ENCODE data around the gene CPNE9.
A peak's percentile ranks its signal among the peaks of the same experiment; 100 is the strongest.
"Not testable (repeated sequence)": the region's sequence is repeated elsewhere in the genome, so short reads cannot be mapped to it uniquely, and the experiment has no call there.

Gene CPNE9

DNA sequence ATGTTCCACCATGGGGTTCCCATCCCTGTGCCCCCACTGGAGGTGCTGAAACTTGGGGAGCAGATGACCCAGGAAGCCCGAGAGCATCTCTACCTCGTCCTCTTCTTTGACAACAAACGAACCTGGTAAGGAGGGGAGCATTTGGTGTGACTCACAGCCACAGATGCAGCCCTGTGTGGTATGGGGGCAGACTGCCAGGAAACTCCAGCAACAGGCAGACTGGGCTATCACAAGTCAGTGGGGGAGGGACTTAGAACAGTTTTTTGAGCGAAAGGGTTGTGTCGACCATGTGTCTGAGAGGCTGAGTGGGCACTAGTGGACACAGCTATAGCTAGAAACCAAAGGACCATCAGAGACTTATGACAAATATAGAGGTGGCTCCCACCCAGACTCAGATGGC is 42.7 kb downstream of the CPNE9 start:
- DNase-seq (ENCODE audit: low spot score), result no peak

DNA sequence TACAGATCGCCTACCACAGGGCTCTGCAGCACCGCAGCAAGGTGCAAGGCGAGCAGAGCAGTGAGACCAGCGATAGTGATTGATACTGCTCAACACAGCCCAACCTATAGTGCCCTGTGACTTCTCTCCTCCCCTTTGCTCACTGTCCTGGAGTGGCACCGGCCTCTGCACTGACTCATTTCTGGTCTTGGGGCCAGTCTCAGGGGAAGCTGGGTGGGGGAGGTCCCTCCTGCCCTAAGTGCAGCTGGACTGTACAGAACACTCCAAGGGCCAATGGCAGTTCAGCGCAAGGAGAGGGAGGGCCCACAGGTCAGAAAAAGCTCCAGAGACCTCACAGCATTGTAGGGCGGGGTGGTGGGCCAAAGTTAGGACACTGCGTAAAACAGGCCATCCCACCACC is 43.6 kb downstream of the CPNE9 start:
- no peak for DNase-seq (ENCODE audit: low spot score)

DNA sequence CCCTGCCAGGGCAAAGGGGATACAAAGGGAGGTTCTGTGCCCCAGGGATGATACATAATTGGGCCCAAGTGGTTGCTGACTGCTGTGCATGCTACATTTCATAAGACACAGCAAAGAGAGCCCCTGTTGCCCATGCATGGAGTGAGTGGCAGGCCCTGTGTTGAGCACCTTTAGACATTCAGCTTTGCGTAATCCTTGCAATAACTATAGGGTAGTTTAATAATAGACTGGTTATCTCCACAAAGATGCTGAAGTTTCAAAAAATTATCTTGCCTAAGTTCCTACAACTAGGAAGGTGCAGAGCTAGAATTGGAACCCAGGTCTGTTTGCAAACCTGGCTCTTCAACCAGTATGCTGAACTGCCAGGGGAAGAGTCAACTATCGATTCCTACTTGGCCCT is 44.4 kb downstream of the CPNE9 start:
- no peak for DNase-seq (ENCODE audit: low spot score)

DNA sequence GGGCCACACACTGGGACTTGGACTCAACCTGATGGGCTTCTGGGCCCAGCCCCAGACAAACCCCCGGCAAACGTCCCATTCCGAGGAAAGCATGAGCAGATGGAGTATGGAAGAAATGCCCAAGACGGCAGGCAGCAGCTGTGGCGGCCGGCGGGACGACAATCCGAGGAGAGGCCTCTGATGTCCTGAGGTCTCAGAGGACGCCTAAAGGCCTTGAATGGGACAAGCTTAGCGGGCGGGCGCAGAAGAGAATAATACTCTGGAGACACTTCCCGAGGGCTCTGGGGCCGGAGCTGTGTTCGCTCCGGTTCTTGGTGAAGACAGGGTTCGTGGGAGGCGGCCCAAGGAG is 45.6 kb downstream of the CPNE9 start:
- no peak for DNase-seq (ENCODE audit: low spot score)

DNA sequence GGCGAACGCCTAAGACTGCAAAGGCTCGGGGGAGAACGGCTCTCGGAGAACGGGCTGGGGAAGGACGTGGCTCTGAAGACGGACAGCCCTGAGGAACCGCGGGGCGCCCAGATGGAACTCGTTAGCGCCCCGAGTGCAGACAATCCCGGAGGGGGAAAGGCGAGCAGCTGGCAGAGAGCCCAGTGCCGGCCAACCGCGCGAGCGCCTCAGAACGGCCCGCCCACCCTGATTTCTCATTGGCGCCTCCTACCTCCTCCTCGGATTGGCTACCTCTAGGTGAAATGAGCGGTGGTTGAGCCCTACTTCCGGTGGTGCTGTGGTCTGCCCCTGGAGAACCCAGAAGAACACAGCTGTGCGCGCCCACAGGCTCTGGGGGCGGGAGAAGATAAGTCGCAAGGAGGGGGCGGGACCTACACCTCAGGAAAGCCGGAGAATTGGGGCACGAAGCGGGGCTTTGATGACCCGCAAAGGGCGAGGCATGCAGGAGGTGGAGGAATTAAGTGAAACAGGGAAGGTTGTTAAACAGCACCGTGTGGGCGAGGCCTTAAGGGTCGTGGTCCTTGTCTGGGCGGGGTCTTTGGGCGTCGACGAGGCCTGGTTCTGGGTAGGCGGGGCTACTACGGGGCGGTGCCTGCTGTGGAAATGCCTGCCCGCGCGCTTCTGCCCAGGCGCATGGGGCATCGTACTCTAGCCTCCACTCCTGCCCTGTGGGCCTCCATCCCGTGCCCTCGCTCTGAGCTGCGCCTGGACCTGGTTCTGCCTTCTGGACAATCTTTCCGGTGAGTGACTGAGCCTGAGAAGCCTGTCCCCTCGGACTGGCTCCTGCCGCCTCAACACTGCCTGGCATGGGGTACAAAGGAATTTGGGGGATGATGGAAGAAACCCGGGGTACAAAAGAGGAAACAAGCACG is 46.3 kb downstream of the CPNE9 start, which contains the start of gene OGG1:
Gene OGG1, plus strand, starts transcription at position 308 of the 911 bp plus-strand sequence. Its CDS starts 335 bp downstream, at position 643.
- DNase-seq (ENCODE audit: low spot score), result peak; percentile 96

DNA sequence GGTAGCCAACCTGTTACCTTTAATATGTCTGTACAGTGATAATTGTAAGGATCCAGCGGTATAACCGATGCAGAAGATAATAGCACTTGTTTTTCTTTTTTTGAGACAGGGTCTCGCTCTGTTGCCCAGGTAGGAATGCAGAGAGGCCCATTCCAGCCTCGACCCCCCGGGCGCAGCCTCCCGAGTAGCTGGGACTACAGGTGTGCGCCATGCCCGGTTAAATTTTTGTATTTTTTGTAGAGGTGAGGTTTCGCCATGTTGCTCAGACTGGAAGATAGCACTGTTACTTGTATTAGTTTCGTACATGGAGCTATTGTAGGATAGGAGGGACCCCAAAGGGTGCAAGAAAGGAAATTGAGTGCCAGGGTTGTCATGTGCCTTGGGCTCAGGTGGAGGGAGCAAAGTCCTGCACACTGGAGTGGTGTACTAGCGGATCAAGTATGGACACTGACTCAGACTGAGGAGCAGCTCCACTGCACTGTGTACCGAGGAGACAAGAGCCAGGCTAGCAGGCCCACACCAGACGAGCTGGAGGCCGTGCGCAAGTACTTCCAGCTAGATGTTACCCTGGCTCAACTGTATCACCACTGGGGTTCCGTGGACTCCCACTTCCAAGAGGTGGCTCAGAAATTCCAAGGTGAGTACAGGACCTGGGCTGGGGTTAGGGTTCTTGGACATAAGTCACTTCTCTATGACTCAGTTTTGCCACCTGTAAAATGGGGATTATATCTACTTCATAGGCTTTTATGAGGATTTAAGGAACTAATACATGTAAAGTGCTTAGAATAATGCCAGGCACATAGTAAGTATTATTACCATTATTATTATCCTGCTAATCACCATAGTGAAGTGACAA is 47.2 kb downstream of the CPNE9 start:
- no peak for DNase-seq (ENCODE audit: low spot score)

DNA sequence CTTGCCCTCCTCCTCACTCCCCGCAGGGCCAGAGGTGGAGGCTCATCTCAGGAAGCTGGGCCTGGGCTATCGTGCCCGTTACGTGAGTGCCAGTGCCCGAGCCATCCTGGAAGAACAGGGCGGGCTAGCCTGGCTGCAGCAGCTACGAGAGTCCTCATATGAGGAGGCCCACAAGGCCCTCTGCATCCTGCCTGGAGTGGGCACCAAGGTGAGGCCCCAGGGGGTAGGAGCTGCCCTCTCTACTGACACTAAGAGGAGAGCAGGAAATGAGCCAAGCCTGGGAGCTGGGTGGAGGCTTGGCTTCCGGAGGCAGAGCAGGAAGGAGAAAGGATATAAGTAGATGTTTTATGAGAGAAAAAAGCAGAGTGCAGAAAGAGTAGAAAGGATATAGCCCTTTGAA is 51.0 kb downstream of the CPNE9 start:
- no peak for DNase-seq (ENCODE audit: low spot score)

DNA sequence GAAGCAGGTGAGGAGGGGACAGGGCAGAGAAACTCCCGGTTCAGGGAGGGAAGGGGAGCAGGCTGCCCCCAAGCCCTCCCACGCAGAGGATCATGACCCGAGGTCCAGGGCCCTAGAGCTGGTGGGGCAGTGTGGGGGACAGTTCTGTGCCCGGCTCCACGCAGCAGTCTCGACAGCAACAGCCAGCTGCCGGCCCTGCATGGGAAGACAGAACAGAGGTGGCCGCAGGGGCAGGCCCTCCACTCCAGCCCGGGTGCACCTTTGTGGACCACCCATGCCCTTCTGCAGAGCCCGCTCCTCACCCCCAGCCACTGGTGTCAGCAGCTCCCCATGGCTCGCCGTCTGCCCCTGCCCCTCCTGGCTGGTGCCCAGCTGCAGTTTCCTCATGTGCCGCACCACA is 53.8 kb downstream of the CPNE9 start:
- no peak for DNase-seq (ENCODE audit: low spot score)

DNA sequence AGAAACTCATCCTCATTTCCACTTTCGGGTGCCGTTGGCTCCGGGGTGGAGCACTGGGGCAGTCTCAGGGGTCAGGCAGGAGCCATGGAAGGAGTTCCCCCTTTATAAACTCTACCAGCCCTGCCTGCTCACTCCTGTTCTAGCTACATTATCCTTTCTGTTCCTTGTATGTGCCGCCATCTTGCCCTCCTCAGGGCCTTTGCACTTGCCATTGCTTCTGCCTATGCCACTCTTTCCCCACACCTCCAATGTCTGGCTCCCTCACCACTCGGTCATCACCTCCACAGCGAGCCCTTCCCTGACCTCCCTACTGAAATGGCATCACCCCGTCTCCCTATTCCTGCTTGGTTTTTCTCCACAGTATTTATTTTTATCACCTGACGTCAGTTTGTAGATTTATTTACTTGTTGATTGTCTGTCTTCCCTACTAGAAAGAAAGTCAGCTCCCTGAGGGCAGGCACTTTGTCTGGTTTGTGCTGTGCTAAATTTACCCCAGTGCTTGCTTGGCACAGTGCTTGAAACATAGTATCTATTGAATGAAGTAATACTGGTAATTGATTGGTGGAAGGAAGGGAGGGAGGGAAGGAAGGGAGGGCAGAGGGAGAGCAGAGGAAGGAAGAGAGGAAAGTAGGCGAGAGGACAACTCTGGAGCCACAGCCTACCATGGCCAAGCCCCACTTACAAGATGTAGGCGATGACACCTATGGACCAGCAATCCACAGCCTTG is 57.3 kb downstream of the CPNE9 start:
- DNase-seq (ENCODE audit: low spot score), result no peak

DNA sequence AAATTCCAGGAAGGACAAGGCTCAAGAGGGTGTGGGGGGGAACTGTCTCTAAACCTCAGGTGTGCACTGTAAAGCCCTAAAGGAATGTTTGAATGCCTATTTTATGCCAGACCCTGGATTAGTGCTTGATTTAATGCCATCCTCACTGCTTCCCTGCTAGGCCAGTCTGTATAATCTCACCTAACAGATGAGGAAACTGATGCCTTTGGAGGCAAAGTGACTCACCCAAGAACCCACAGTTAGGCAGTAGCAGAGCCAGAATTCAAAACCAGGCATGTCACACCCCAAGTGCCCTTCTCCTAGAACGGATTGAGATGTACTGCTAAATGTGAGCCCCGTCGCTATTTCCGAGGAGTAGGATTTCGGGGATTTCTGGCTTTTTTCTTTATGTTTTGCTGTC is 58.3 kb downstream of the CPNE9 start:
- no peak for DNase-seq (ENCODE audit: low spot score)

DNA sequence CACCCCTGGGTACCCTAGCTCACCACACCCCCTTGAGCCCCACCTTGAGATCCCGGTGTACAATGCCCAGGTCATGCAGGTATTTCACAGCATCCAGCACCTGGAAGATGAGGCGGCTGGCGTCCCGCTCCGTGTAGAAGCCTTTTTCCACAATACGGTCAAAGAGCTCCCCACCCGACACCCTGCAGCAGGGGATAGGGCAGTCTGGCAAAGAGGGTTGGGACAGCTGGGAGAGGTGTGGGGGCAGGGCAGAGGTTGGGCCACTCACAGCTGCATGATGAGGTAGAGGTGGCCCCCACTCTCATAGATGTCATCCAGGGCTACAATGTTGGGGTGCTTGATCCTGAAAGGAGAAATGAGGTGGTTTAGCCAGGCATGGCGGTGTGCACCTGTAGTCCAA is 59.2 kb downstream of the CPNE9 start:
- no peak for DNase-seq (ENCODE audit: low spot score)

DNA sequence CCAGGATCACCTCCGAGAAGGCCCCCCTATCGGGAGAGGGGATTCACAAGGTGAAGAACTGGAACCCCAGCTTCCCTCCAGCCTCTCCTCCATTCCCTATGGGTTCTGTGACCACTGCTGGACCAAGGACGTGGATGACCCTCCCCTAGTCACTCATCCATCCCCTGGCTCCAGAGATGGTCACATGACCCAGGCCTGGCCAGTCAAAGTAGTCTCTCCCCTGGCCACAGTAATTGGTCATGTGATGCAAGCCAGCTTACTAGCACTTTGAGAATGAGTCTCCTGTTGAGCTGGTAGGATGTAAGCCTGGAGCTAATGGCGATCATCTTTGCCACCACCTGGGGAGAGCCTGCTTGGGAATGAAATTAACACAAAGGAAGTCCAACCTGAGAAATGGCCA is 62.2 kb downstream of the CPNE9 start:
- DNase-seq (ENCODE audit: low spot score), result no peak

DNA sequence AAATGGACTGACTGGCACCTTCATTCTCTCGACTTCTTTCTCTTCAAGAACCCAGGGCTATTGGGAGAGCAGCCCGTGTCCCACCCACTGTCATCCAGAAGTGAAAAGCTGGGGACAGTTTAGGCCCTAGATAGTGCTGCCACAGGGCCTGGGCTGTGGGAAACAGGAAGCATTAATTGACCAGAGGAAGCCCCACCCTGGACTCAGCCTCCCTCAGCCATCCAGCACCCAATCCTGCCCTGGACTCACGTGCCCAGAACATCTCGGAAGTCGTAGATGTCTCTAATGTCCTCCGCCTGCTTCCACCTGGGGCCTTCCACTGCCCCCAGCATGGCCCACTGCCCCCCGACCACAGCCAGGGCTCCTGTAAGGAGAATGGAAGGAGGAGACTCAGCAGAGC is 63.8 kb downstream of the CPNE9 start:
- DNase-seq (ENCODE audit: low spot score), result no peak

DNA sequence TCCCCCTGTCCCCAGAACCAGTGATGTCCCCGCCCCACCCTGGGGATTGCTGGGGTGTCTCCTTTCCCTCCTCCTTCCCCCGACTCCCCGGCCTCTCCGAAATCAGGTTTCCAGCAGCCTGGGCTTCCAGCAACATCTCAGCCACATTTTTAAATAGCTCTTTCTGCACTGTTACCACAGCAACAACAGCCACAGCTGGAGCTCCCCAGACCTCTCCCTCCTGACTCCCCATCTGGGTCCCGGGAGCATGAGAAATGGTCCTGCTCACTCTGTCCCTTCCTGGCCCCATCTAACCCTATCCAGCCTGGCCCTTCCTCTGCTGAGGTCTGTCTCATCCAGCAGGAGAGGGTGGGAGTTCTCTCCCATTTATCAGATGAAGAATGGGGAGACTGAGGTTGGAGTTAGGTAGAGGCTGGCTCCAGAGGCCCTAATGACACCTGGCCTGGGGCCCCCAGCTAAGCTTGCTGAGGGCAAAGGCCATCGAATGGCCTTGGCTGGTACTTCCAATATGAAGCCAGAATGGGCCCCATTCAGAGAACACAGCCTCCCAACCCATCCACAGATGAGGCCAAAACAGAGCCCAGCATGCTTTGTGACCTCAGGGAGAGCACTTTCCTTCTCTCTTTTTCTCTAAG is 64.6 kb downstream of the CPNE9 start:
- no peak for DNase-seq (ENCODE audit: low spot score)

DNA sequence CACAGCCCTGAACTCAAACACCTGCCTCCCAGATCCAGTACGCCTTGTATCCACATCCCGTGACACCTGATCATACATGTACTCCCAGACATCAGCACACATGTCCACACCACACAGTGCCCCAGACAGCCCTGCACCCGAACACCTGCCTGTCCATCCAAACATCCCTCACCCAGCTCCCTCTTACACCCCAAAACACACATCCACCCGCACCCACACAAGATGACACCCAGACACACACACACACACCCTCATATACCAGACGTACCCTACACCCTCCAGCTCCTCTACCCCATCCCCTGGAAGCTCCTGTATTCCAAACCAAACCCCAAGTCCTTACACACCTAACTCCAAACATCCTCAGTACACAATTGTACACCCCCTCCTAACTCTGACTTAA is 65.4 kb downstream of the CPNE9 start:
- no peak for DNase-seq (ENCODE audit: low spot score)

DNA sequence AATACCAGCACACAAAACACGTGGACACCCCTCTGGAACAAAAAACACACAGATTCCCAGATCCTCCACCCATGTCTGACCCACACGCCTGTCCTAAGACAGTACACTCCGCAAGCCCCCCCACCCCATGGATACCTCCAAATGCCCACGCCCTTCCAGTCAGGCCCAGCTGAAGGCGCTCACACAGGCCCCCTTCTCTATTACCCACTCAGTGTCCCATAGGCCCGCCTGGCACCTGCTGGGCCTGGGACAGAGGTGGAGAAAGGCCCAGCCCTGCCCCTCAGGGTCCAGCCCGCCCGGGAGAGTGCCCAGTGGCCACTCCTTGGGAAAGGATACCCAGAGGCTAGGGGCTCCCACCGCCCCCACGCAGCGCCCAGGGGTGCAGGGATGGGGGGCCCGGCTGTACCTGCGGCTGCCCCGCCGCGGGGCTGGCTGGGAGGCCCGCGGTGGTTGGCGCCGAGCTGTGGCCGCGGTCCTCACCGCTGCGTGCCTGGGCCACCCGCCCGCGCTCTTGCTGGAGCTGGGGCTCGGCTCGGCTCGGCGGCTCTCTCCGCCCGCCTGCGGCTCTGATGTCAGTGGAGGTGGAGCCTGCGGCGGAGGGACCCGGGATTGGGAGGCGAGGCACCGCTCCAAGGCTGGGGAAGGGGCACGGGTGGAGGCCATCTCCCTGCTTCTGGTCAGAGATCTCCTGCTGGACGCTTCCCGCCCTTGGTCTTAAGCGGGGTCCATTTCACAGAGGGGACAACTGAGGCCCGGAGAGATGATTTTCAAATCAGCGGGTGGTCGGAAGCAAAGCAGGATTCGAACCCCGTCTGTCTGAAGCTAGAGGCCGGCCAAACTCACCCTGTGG is 66.0 kb downstream of the CPNE9 start, which contains the start of gene CAMK1:
Gene CAMK1, minus strand, starts transcription at position 522 of the 850 bp plus-strand sequence. CDS start 2,198 bp downstream, outside the sequence.
- DNase-seq (ENCODE audit: low spot score), result peak; percentile 48

DNA sequence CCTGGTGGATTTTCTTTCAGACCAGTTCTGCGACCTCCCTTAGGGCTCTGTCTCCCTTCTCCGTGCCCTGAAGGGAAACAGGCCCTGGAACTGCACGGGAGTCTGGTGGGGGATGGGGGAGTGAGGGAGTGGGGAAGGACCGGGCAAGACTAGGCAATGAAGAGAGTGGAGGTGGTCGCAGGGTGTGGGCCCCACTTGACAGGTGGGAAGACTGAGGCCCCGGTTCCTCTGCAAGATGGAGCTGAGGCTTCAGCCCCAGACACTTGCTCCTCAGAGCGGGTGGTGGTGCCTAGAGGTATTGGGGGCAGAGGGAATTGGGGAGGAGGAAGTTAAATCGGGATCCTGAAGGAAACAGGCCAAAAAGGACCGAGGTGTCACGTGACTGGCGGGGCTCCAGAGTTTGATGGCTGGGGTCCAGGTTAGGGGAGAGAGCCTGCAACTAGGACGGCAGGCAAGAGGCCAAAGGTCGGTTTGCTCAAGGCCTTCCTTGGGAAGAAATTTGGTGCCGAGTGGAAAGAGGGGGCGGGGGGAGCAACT is 66.7 kb downstream of the CPNE9 start:
- DNase-seq (ENCODE audit: low spot score), result no peak

DNA sequence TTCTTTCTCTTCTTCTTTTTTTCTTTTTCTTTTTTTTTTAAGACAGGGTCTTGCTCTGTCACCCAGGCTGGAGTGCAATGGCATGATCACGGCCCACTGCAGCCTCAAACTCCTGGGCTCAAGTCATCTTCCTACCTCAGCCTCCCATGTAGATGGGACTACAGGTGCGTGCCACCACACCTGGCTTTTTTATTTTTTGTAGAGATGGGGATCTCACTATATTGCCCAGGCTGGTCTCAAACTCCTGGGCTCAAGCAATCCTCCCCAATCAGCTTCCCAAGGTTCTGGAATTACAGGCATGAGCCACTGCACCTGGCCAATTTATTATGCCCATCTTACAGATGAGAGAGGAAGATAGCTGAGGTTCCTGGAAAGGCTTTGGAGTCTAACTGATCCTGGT is 67.4 kb downstream of the CPNE9 start:
- DNase-seq (ENCODE audit: low spot score), result not testable (repeated sequence)

DNA sequence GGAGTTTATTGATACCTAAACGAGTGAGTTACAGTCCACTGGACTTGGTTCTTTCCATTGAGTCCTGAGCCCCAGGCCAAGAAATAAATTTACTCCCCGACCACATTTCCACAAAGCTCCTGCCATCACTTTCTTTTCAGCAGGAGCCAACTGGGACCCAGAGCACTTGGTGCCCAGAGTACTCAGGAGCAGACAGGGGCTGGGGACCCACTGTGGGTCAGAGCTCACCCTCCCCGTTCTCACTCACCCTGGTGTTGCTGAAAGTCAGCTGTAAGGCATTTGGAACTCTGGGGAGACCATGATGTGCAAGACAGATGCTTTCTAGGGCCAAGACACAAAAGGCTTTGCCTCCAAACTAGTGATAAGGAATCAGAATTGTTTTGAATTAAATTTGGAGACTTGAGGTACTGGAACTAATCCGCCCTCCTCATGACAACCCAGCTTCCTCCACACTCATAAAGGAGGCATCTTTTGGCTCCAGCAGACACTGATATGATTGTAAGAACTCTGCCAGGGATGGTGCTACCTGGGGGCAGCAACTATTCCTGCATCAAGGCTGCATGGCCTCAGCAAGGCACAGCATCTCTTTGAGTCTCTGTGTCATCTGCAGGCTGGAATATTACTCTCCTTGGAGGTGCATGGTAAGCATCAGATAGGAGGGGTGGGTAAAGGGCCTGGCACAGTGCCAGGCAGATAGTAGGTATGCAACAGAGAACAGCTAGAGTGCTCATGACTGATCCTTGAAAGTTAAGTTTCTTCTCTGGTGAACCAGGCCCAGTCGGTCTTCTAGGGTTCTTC is 73.5 kb downstream of the CPNE9 start:
- DNase-seq (ENCODE audit: low spot score), result no peak

DNA sequence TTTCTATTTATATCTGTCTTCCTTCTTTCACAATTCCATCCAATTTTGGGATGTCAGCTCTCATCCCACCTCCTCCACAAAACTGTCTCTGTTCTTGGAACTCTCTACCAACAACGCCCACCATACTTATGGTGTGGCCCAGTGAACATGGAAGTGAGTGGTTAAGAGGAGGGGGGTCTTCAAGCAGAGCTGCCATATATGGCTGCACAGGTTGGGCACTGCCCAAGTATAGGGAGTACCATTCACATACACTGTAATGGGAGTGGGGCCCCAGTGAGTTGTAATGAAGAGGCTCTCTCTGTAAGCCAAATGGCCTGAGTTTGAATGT is 74.0 kb downstream of the CPNE9 start:
- DNase-seq (ENCODE audit: low spot score), result no peak

Measured in CD4-positive, alpha-beta T cell treated with Interleukin-6 at 100 ng/mL for 8 hours (primary cell).